Mesendoderm (in vitro differentiated cells): ENCODE measurements around the gene MINAR2.
A peak's percentile ranks its signal among the peaks of the same experiment; 100 is the strongest.

Experiments used
- DNase-seq: peaks from one replicate; pipeline ENCODE4 v3.0.0; 2013
- H2AK5ac ChIP-seq: 2 replicates; pipeline ENCODE4 v1.6.1; 2013; ENCODE audit warnings: low read length, inconsistent platforms
- H2BK120ac ChIP-seq: 2 replicates; pipeline ENCODE4 v1.6.1; 2013; ENCODE audit warnings: low read depth, mild to moderate bottlenecking, low read length, moderate library complexity, mixed read lengths
- H2BK15ac ChIP-seq: replicated peaks from 2 replicates; pipeline ENCODE4 v1.6.1; 2013; ENCODE audit warnings: low read depth, mild to moderate bottlenecking, moderate library complexity
- H2BK5ac ChIP-seq: 2 replicates; pipeline ENCODE4 v1.6.1; 2013; ENCODE audit warnings: low read length, inconsistent platforms
- H3K18ac ChIP-seq: 2 replicates; pipeline ENCODE4 v1.6.1; 2013; ENCODE audit warnings: mild to moderate bottlenecking, low read length, mixed read lengths
- H3K23ac ChIP-seq: one replicate; pipeline ENCODE4 v1.6.1; 2013; ENCODE audit warnings: low read length
- H3K27ac ChIP-seq: 2 replicates; pipeline ENCODE4 v1.5.1; 2013; ENCODE audit warnings: low read depth, mild to moderate bottlenecking, inconsistent platforms, low read length, moderate library complexity
- H3K27me3 ChIP-seq: 2 replicates; pipeline ENCODE4 v1.6.1; 2013; ENCODE audit warnings: low read length, control low read depth, mild to moderate bottlenecking, inconsistent platforms; ENCODE audit not compliant: insufficient read depth, poor library complexity
- H3K36me3 ChIP-seq: 2 replicates; pipeline ENCODE4 v1.6.1; 2013; ENCODE audit warnings: low read length, inconsistent platforms; ENCODE audit not compliant: control insufficient read depth, insufficient read depth
- H3K4ac ChIP-seq: one replicate; pipeline ENCODE4 v1.6.1; 2013; ENCODE audit warnings: low read depth, mild to moderate bottlenecking, low read length, moderate library complexity
- H3K4me1 ChIP-seq: 2 replicates; pipeline ENCODE4 v1.6.1; 2013; ENCODE audit warnings: low read depth, low read length, inconsistent platforms; ENCODE audit not compliant: control insufficient read depth
- H3K4me2 ChIP-seq: 2 replicates; pipeline ENCODE4 v1.6.1; 2013; ENCODE audit warnings: low read length
- H3K4me3 ChIP-seq: 2 replicates; pipeline ENCODE4 v1.5.1; 2013; ENCODE audit warnings: mild to moderate bottlenecking, low read length
- H3K56ac ChIP-seq: one replicate; pipeline ENCODE4 v1.6.1; 2013; ENCODE audit warnings: low read length
- H3K79me1 ChIP-seq: 2 replicates; pipeline ENCODE4 v1.6.1; 2013; ENCODE audit warnings: low read length, inconsistent platforms
- H3K79me2 ChIP-seq: 2 replicates; pipeline ENCODE4 v1.6.1; 2013; ENCODE audit warnings: mild to moderate bottlenecking, low read length; ENCODE audit not compliant: control insufficient read depth, insufficient read depth
- H3K9ac ChIP-seq: 2 replicates; pipeline ENCODE4 v1.6.1; 2013; ENCODE audit warnings: low read length, inconsistent platforms
- H4K5ac ChIP-seq: one replicate; pipeline ENCODE4 v1.6.1; 2013; ENCODE audit warnings: low read length
- H4K8ac ChIP-seq: one replicate; pipeline ENCODE4 v1.6.1; 2013; ENCODE audit warnings: low read depth, mild to moderate bottlenecking, control low read depth, low read length, moderate library complexity
- WGBS: extraction: QIAGEN DNeasy Blood & Tissue Kit; methylation state at CpG from one replicate; pipeline ENCODE4 v1.1.7; 2013; ENCODE audit warnings: low lambda C conversion rate, missing lambda C conversion rate; ENCODE audit not compliant: insufficient coverage; ENCODE audit errors: extremely low coverage; 5-methylcytosine and 5-hydroxymethylcytosine counted together

MINAR2 gene

DNA sequence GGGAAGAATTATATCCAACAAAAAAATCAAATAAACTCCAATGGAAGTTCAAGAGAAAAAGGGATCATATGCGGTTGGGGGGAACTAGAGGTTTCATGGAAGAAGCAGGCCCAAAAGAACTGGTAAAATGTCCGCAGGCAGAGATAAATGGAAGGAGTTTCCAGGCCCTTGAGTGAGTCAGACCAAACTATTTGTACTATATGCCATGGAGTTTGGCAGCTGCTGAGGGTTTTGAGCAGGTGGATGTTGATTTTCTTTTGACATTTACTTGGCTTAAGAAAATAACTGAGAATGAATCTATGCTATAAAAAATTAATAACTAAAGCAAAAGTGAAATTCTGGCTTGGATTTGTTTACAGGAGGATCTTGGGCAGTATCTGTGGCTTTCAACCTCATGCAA is 33.7 kb downstream of the MINAR2 start:
- Histone ChIP-seq H3K79me1 (no peaks in the 10 kb centered on the region), H3K27ac (no peak overlapping the region), H3K79me2 (no peaks in the 10 kb centered on the region), H3K9ac (no peak overlapping the region), H3K4ac (no peak overlapping the region), H2BK120ac (no peak overlapping the region), H3K18ac (no peak overlapping the region), H3K56ac (no peak overlapping the region), H2BK15ac (no peak overlapping the region), H3K4me2 (no peak overlapping the region), H3K27me3 (no peaks in the 10 kb centered on the region), H3K4me1 (no peaks in the 10 kb centered on the region), H2AK5ac (no peak overlapping the region), H4K8ac (no peak overlapping the region), H2BK5ac (no peak overlapping the region), H3K4me3 (no peak overlapping the region), H3K23ac (no peak overlapping the region), H3K36me3 (no peaks in the 10 kb centered on the region), H4K5ac (no peak overlapping the region)
- DNase-seq, result no peak
- WGBS, result no CpG with 5 or more reads among the region's 2 CpGs

DNA sequence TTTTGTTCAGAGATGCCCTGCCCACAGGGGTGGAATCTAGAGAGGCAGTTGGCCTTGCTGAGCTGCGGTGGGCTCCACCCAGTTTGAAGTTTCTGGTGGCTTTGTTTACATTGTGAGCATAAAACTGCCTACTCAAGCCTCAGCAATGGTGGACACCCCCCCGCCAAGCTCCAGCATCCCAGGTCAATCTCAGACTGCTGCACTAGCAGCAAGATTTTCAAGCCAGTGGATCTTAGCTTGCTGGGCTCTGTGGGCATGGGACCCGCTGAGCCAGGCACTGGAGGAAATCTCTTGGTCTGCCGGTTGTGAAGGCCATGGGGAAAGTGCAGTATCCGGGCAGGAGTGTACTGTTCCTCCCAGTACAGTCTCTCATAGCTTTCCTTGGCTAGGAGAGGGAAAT is 55.5 kb downstream of the MINAR2 start:
- Histone ChIP-seq H3K27me3 (no peaks in the 10 kb centered on the region), H3K9ac (no peak overlapping the region), H3K79me2 (no peaks in the 10 kb centered on the region), H3K36me3 (no peaks in the 10 kb centered on the region), H3K4me2 (no peak overlapping the region), H3K4me1 (no peaks in the 10 kb centered on the region), H3K27ac (no peak overlapping the region), H3K18ac (no peak overlapping the region), H2AK5ac (no peak overlapping the region), H2BK5ac (no peak overlapping the region), H3K23ac (no peak overlapping the region), H4K5ac (no peak overlapping the region), H3K4ac (no peak overlapping the region), H2BK120ac (no peak overlapping the region), H3K79me1 (no peaks in the 10 kb centered on the region), H4K8ac (no peak overlapping the region), H2BK15ac (no peak overlapping the region), H3K56ac (no peak overlapping the region), H3K4me3 (no peak overlapping the region)
- whole genome bisulfite sequencing, result no CpG with 5 or more reads among the region's 5 CpGs
- DNase-seq, result no peak

DNA sequence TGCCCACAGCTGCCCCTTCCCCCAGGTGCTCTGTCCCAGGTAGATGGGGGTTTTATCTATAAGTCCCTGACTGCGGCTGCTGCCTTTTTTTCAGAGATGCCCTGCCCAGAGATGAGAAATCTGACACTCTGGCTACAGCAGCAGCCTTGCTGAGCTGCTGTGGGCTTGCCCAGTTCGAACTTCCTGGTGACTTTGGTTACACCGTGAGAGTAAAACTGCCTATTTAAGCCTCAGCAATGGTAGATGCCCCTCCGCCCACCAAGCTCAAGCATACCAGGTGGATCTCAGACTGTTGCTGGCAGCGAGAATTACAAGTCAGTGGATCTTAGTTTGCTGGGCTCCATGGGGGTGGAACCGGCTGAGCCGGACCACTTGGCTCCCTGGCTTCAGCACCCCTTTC is 56.8 kb downstream of the MINAR2 start:
- Histone ChIP-seq H3K23ac (no peak overlapping the region), H2AK5ac (no peak overlapping the region), H4K8ac (no peak overlapping the region), H3K27ac (no peak overlapping the region), H2BK5ac (no peak overlapping the region), H3K4me2 (no peak overlapping the region), H2BK15ac (no peak overlapping the region), H3K36me3 (no peaks in the 10 kb centered on the region), H3K4ac (no peak overlapping the region), H4K5ac (no peak overlapping the region), H3K4me1 (no peaks in the 10 kb centered on the region), H3K9ac (no peak overlapping the region), H3K18ac (no peak overlapping the region), H3K27me3 (no peaks in the 10 kb centered on the region), H3K79me2 (no peaks in the 10 kb centered on the region), H3K79me1 (no peaks in the 10 kb centered on the region), H3K4me3 (no peak overlapping the region), H3K56ac (no peak overlapping the region), H2BK120ac (no peak overlapping the region)
- no CpG with 5 or more reads among the region's 7 CpGs for WGBS
- DNase-seq, result peak; percentile 13

DNA sequence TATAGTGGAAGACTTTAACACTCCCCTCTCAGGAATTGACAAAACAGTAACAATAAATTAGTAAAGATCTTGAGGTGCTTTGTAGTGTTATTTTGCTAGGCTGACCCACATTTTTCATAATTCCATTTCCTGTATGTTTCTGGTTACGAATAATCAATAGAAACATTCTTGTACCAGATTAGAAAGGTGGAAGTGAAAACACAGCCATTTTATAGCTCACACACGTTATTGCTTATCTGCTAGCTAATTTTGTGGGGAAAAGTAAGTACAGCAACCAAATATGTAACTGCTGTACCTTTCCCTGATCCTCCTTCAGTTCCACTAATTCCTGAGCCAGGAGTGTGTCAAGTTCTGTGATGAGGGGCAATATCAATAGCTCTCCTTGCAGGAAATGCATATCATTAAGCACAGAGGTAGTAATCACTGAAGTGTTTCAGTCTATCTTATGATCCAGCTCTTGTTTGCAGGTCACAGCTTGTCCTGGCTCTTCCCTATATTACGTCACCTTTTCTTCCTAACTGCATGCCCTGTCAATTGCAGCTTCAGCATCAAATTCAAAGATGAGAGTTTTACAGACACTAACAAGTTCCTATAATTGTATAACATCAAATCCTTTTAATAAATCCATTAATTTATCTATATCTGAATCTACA is 59.4 kb downstream of the MINAR2 start:
- H2BK5ac ChIP-seq, result no peak overlapping the region
- no peak overlapping the region for H2AK5ac ChIP-seq
- H3K9ac ChIP-seq, result no peak overlapping the region
- H3K27ac ChIP-seq, result no peak overlapping the region
- no CpG with 5 or more reads among the region's 3 CpGs for WGBS
- no peak overlapping the region for H3K23ac ChIP-seq
- no peak overlapping the region for H3K4ac ChIP-seq
- H2BK120ac ChIP-seq, result no peak overlapping the region
- no peak overlapping the region for H3K4me3 ChIP-seq
- no peaks in the 10 kb centered on the region for H3K27me3 ChIP-seq
- H3K56ac ChIP-seq, result no peak overlapping the region
- H3K4me1 ChIP-seq, result no peaks in the 10 kb centered on the region
- H3K79me1 ChIP-seq, result no peaks in the 10 kb centered on the region
- H2BK15ac ChIP-seq, result no peak overlapping the region
- H3K4me2 ChIP-seq, result no peak overlapping the region
- H3K79me2 ChIP-seq, result no peaks in the 10 kb centered on the region
- no peak overlapping the region for H3K18ac ChIP-seq
- H4K5ac ChIP-seq, result no peak overlapping the region
- H3K36me3 ChIP-seq, result no peaks in the 10 kb centered on the region
- no peak overlapping the region for H4K8ac ChIP-seq
- no peak for DNase-seq
